GM19438 (cell line): ENCODE results near the gene RRAGC.

Experiments
- ATAC-seq: cut with Tn5 transposase; IDR thresholded peaks from one replicate; pipeline ENCODE4 v1.9.1; 2021; ENCODE audit warnings: low read depth; ENCODE audit not compliant: unreplicated experiment

RRAGC gene

GRCh38 chr1:38859561-38860453 is at the start of gene RRAGC:
Gene RRAGC, minus strand, starts transcription at chr1:38859772. Its CDS starts 126 bp downstream, at chr1:38859646.
- ATAC-seq: peak; percentile 85

GRCh38 chr1:38908821-38909220 is 49.2 kb upstream of the RRAGC start:
- ATAC-seq: no peak

GRCh38 chr1:38905985-38906384 is 46.4 kb upstream of the RRAGC start:
- no peak for ATAC-seq

- no peak for ATAC-seq
These were observed 40.0 kb upstream of the RRAGC start for GRCh38 chr1:38899560-38899959.

- ATAC-seq: no peak
These were observed 39.2 kb upstream of the RRAGC start for GRCh38 chr1:38898653-38899230.

- no peak for ATAC-seq
These were observed 36.6 kb upstream of the RRAGC start for GRCh38 chr1:38896169-38896568.

GRCh38 chr1:38892976-38893375 is 33.4 kb upstream of the RRAGC start:
- no peak for ATAC-seq

- ATAC-seq: no peak
These were observed 32.2 kb upstream of the RRAGC start for GRCh38 chr1:38891753-38892152.

GRCh38 chr1:38889589-38889988 is 30.0 kb upstream of the RRAGC start:
- no peak for ATAC-seq

GRCh38 chr1:38888423-38889333 is 29.1 kb upstream of the RRAGC start:
- no peak for ATAC-seq

GRCh38 chr1:38885092-38885491 is 25.5 kb upstream of the RRAGC start:
- no peak for ATAC-seq

- no peak for ATAC-seq
These were observed 21.9 kb upstream of the RRAGC start, which contains the start of gene GJA9 for GRCh38 chr1:38881487-38881886. Gene GJA9, minus strand, starts transcription at chr1:38881587. Its CDS starts 5,489 bp downstream, at chr1:38876098.

GRCh38 chr1:38875811-38876210 is 16.2 kb upstream of the RRAGC start:
- ATAC-seq: no peak

- peak; percentile 96 for ATAC-seq
These were observed 13.7 kb upstream of the RRAGC start, which contains the start of gene MYCBP for GRCh38 chr1:38873027-38873969. Gene MYCBP, minus strand, starts transcription at chr1:38873348. Its CDS starts 43 bp downstream, at chr1:38873305.

GRCh38 chr1:38872401-38873026 is 12.9 kb upstream of the RRAGC start:
- peak; percentile 38 for ATAC-seq

GRCh38 chr1:38870996-38871395 is 11.4 kb upstream of the RRAGC start:
- no peak for ATAC-seq

GRCh38 chr1:38867208-38867607 is 7.6 kb upstream of the RRAGC start:
- no peak for ATAC-seq

- no peak for ATAC-seq
These were observed 5.6 kb upstream of the RRAGC start for GRCh38 chr1:38865112-38865715.

- ATAC-seq: no peak
These were observed 853 bp upstream of the RRAGC start for GRCh38 chr1:38860454-38860795.
